ENCODE results near the gene TMEM115.

TMEM115 gene

DNA sequence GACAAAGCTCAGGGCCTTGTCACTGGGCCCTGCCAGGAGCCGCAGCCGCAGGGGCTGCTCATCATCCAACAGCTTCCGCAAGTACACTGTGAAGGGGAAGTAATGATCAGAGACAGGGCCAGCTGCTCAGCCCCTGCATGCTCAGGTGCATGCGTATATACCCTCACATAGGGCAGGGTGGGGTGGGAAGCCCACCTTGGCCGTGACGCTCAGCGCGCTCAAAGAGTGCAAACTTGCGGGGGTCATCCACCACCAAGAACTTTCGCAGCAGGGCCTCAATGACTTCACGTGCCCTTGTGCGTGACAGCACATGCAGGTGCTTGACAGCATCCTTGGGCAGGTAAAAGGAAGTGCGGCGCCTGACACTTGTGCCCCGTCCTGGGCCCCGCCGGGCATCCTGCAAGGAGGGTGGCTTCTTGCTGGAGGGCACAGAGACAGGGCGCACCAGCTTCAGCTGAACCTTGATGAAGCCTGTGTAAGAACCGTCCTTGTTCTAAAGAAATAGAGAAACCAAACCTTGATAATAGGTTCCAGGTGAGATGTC is 27.9 kb downstream of the TMEM115 start:
- H3K27ac ChIP-seq, result no peak overlapping the region

GRCh38 chr3:50330330-50330729 is 29.0 kb downstream of the TMEM115 start:
- no peak overlapping the region for H3K27ac ChIP-seq
- TF ChIP-seq CTCF (IDR thresholded peaks at IDR 0.05) (no peak), ZFX (IDR thresholded peaks at IDR 0.05; ENCODE audit: borderline replicate concordance) (no peak)

More for the DNA sequence above, 27.9 kb downstream of the TMEM115 start:
- TF ChIP-seq CTCF (IDR thresholded peaks at IDR 0.05), result no peak

GRCh38 chr3:50327943-50328691 is 31.2 kb downstream of the TMEM115 start, which contains the start of gene TUSC2:
Gene TUSC2 (minus strand): TSS chr3:50328223. CDS start chr3:50328099, 124 bp downstream.
- H3K27ac ChIP-seq, result peak within 1 kb of the TSS; percentile 77
- no peak for TF ChIP-seq ZFX (IDR thresholded peaks at IDR 0.05; ENCODE audit: borderline replicate concordance)
- TF ChIP-seq CTCF (IDR thresholded peaks at IDR 0.05), result no peak

GRCh38 chr3:50327129-50327528 is 32.2 kb downstream of the TMEM115 start:
- peak overlapping the region; percentile 77 for H3K27ac ChIP-seq
- TF ChIP-seq CTCF (IDR thresholded peaks at IDR 0.05) (no peak), ZFX (IDR thresholded peaks at IDR 0.05; ENCODE audit: borderline replicate concordance) (no peak)

DNA sequence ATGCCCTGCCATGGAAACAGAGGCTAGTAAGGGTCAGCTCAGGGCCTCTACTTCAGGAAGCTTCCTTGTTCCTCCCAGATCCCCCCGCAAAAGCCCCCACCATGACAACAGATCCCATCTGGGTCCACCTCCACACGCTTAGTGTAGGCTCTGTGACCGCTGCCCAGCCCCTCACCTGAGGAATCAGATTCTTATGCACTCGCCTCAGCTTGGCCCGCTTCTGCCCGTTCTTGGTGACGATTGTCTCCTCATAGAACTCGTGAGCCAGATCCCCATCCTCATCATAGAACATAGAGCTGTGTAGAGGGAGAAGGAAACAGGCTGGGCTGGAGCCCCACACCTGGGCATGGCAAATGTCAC is 33.2 kb downstream of the TMEM115 start:
- TF ChIP-seq CTCF (IDR thresholded peaks at IDR 0.05), result no peak
- no peak for TF ChIP-seq ZFX (IDR thresholded peaks at IDR 0.05; ENCODE audit: borderline replicate concordance)
- no peak overlapping the region for H3K27ac ChIP-seq

GRCh38 chr3:50325497-50326181 is 33.7 kb downstream of the TMEM115 start:
- no peak overlapping the region for H3K27ac ChIP-seq
- TF ChIP-seq ZFX (IDR thresholded peaks at IDR 0.05; ENCODE audit: borderline replicate concordance), result no peak
- TF ChIP-seq CTCF (IDR thresholded peaks at IDR 0.05), result no peak

DNA sequence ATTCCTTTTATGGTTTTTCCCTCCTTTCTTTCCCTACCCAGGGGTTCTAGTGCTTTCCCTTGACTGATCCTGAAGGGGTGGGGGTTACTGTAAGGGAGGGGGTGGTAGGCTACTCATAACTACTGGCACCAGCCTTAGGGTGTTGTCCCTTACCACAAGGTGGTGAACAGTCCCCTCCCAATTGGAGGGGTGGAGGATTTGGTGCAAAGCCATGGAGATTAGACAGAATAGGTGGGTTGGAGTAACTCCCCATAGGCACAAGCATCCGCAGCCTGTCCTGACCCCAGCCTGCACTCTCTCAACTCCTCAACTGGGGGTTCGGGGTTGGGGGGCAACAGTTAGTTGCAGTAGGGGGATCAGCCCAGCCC is 34.2 kb downstream of the TMEM115 start:
- H3K27ac ChIP-seq, result peak overlapping the region; percentile 85; the same call in 1 of the 2 replicates
- TF ChIP-seq CTCF (IDR thresholded peaks at IDR 0.05) (no peak), ZFX (IDR thresholded peaks at IDR 0.05; ENCODE audit: borderline replicate concordance) (no peak)

All from 22Rv1 (cell line).